Keratinocyte (primary cell): ENCODE data around the gene GADD45B. TPM values are rescaled to one million over a fixed set of nuclear protein-coding genes. Genes with fewer than 3 reads are reported as not detected.

Source experiments
- DNase-seq: peaks from one replicate; pipeline ENCODE4 v3.0.0-alpha.2; 2011; ENCODE audit warnings: low read depth, missing footprints, low spot score
- FAIRE-seq: peaks from 2 replicates; lab custom pipeline; 2011; peaks lifted over from hg19 to GRCh38; lab: Jason Lieb, UNC
- H2AFZ ChIP-seq: 2 replicates; pipeline ENCODE4 v1.6.0; 2012; ENCODE audit warnings: low read length, control low read depth, inconsistent platforms; ENCODE audit not compliant: control insufficient read depth
- H3K27ac ChIP-seq: 2 replicates; pipeline ENCODE4 v1.5.1; 2011; ENCODE audit warnings: low read length; ENCODE audit not compliant: control insufficient read depth, insufficient read depth
- H3K27me3 ChIP-seq: 3 replicates; pipeline ENCODE4 v1.6.0; 2011; ENCODE audit warnings: low read length; ENCODE audit not compliant: control insufficient read depth, insufficient read depth; ENCODE audit errors: extremely low read depth
- H3K36me3 ChIP-seq, 2 experiments: 2 replicates in 1 of 2; 3 replicates in 1 of 2; pipeline ENCODE4 v1.5.1; 2011; ENCODE audit warnings: low read length in 2 of 2, mild to moderate bottlenecking in 1 of 2; ENCODE audit not compliant: control insufficient read depth in 2 of 2, insufficient read depth in 2 of 2; ENCODE audit errors: extremely low read depth in 1 of 2
- H3K4me1 ChIP-seq: 3 replicates; pipeline ENCODE4 v1.5.1; 2011; ENCODE audit warnings: low read length; ENCODE audit not compliant: control insufficient read depth, insufficient read depth; ENCODE audit errors: extremely low read depth
- H3K4me2 ChIP-seq: 3 replicates; pipeline ENCODE4 v1.6.0; 2011; ENCODE audit warnings: low read depth, low read length; ENCODE audit not compliant: control insufficient read depth, insufficient read depth; ENCODE audit errors: extremely low read depth
- H3K4me3 ChIP-seq, 3 experiments: fragments of 200-600 bp in 1 of 3; sonication (generic) in 1 of 3; 2 replicates in 2 of 3; 3 replicates in 1 of 3; pipeline ENCODE4 v1.5.1; 2011 to 2016; ENCODE audit warnings: low read length in 3 of 3, mild to moderate bottlenecking in 3 of 3, control low read depth in 2 of 3, inconsistent platforms in 1 of 3, low read depth in 1 of 3, mixed read lengths in 1 of 3, mixed run types in 1 of 3, moderate library complexity in 1 of 3; ENCODE audit not compliant: control insufficient read depth in 2 of 3, insufficient read depth in 2 of 3; ENCODE audit errors: extremely low read depth in 1 of 3
- H3K79me2 ChIP-seq: 2 replicates; pipeline ENCODE4 v1.6.0; 2012; ENCODE audit warnings: low read length; ENCODE audit not compliant: control insufficient read depth, insufficient read depth
- H3K9ac ChIP-seq: 3 replicates; pipeline ENCODE4 v1.6.0; 2011; ENCODE audit warnings: low read length; ENCODE audit not compliant: control insufficient read depth, insufficient read depth; ENCODE audit errors: extremely low read depth
- H3K9me1 ChIP-seq: 3 replicates; pipeline ENCODE4 v1.6.0; 2011; ENCODE audit warnings: low read length; ENCODE audit not compliant: control insufficient read depth, insufficient read depth; ENCODE audit errors: extremely low read depth
- H3K9me3 ChIP-seq: 2 replicates; pipeline ENCODE4 v1.5.1; 2012; ENCODE audit warnings: low read depth, low read length; ENCODE audit not compliant: control insufficient read depth
- H4K20me1 ChIP-seq: 3 replicates; pipeline ENCODE4 v1.6.0; 2011; ENCODE audit warnings: low read length; ENCODE audit not compliant: control insufficient read depth, insufficient read depth; ENCODE audit errors: extremely low read depth
- CTCF ChIP-seq, 3 experiments: IDR thresholded peaks in 1 of 3; conservative IDR thresholded peaks in 1 of 3; optimal IDR thresholded peaks in 1 of 3; 2 replicates in 2 of 3; 3 replicates in 1 of 3; pipeline versions ENCODE3 to v1.5.1; 2011; ENCODE audit warnings: low read length in 3 of 3, mild to moderate bottlenecking in 3 of 3, moderate library complexity in 2 of 3, control low read depth in 1 of 3, inconsistent platforms in 1 of 3; ENCODE audit not compliant: insufficient read depth in 2 of 3; ENCODE audit errors: extremely low read depth in 1 of 3
- EZH2 ChIP-seq: IDR thresholded peaks from one replicate; pipeline ENCODE4 v1.6.1; 2012; ENCODE audit warnings: inconsistent platforms, mild to moderate bottlenecking, low read length, moderate library complexity
- dilution Hi-C: fragments of 300-500 bp; cut with MboI; formaldehyde crosslinking; loops from one replicate; pipeline ENCODE4 v1.7.0; 2020; ENCODE audit warnings: low sequenced_read_pairs; ENCODE audit not compliant: extremely low pct_ligation_motif_present
- polyA plus RNA-seq, 5 experiments: library from polyadenylated mRNA; depleted of rRNA in 3 of 5; stranded (reverse) in 3 of 5; stranded (forward) in 1 of 5; unstranded in 1 of 5; fragments of >200 nt; gene quantifications; 1 replicate in 1 of 5; 2 replicates in 3 of 5; 3 replicates in 1 of 5; pipeline versions ENCODE4 v1.2.1 to v1.2.3, GENCODE V29; 2011 to 2012; ENCODE audit warnings: missing spikeins in 2 of 5, low read depth in 1 of 5, low replicate concordance in 1 of 5

GADD45B gene
- polyA plus RNA-seq, 1 donor (not counting 4 experiments of a cell fraction or from before 2014, with no cell fraction given) = 20.6 TPM

- dilution Hi-C loops = no loop called here
These were observed 43.6 kb downstream of the GADD45B start for GRCh38 chr19:2519482-2519881.

GRCh38 chr19:2523630-2524311 lies 47.8 kb downstream of the GADD45B start:
- Histone ChIP-seq H3K4me3 (no peak overlapping the region), H3K4me1 (peaks cover 14% of the 10 kb centered on the region), H4K20me1 (no peaks in the 10 kb centered on the region), H3K27me3 (no peaks in the 10 kb centered on the region), H3K27ac (no peak overlapping the region), H2AFZ (no peak overlapping the region), H3K79me2 (no peaks in the 10 kb centered on the region), H3K4me2 (no peak overlapping the region), H3K36me3 (no peaks in the 10 kb centered on the region), H3K9ac (no peak overlapping the region), H3K9me1 (no peaks in the 10 kb centered on the region), H3K9me3 (no peaks in the 10 kb centered on the region)
- DNase-seq = no peak
- dilution Hi-C loops = no loop called here
- FAIRE-seq = no peak
- TF ChIP-seq EZH2 = no peak
- no peak for TF ChIP-seq CTCF (optimal IDR thresholded peaks at IDR 0.05 in 1 of 3, IDR thresholded peaks at IDR 0.05 in 1 of 3, conservative IDR thresholded peaks at IDR 0.05 in 1 of 3; ENCODE audit: extremely low read depth in 1 of 3, insufficient read depth in 2 of 3, low read length in 3 of 3)

More at GRCh38 chr19:2519482-2519881, 43.6 kb downstream of the GADD45B start:
- no peak for DNase-seq
- no peak overlapping the region for H3K9ac ChIP-seq
- H2AFZ ChIP-seq = no peak overlapping the region
- no peaks in the 10 kb centered on the region for H3K9me3 ChIP-seq
- no peaks in the 10 kb centered on the region for H3K27me3 ChIP-seq
- H3K4me3 ChIP-seq = no peak overlapping the region
- H3K4me2 ChIP-seq = no peak overlapping the region
- no peaks in the 10 kb centered on the region for H3K36me3 ChIP-seq
- H3K9me1 ChIP-seq = no peaks in the 10 kb centered on the region
- FAIRE-seq = no peak
- H4K20me1 ChIP-seq = no peaks in the 10 kb centered on the region
- no peaks in the 10 kb centered on the region for H3K79me2 ChIP-seq
- TF ChIP-seq CTCF (optimal IDR thresholded peaks at IDR 0.05 in 1 of 3, IDR thresholded peaks at IDR 0.05 in 1 of 3, conservative IDR thresholded peaks at IDR 0.05 in 1 of 3; ENCODE audit: extremely low read depth in 1 of 3, insufficient read depth in 2 of 3, low read length in 3 of 3) (no peak), EZH2 (no peak)
- peaks cover under 1% of the 10 kb centered on the region for H3K4me1 ChIP-seq
- no peak overlapping the region for H3K27ac ChIP-seq
